HG02970 (cell line): ENCODE measurements around the gene NNT.

Source experiments
- ATAC-seq: cut with Tn5 transposase; IDR thresholded peaks from one replicate; pipeline ENCODE4 v1.9.1; 2021; ENCODE audit warnings: mild to moderate bottlenecking, moderate library complexity, moderate number of reproducible peaks; ENCODE audit not compliant: unreplicated experiment, low FRiP score

Gene NNT

GRCh38 chr5:43620944-43621505 is 18.0 kb downstream of the NNT start:
- no peak for ATAC-seq

GRCh38 chr5:43622074-43622473 is 19.1 kb downstream of the NNT start:
- ATAC-seq, result no peak

- ATAC-seq, result no peak
These were observed 20.2 kb downstream of the NNT start for GRCh38 chr5:43623048-43623680.

- ATAC-seq, result no peak
These were observed 24.0 kb downstream of the NNT start for GRCh38 chr5:43627028-43627427.

DNA sequence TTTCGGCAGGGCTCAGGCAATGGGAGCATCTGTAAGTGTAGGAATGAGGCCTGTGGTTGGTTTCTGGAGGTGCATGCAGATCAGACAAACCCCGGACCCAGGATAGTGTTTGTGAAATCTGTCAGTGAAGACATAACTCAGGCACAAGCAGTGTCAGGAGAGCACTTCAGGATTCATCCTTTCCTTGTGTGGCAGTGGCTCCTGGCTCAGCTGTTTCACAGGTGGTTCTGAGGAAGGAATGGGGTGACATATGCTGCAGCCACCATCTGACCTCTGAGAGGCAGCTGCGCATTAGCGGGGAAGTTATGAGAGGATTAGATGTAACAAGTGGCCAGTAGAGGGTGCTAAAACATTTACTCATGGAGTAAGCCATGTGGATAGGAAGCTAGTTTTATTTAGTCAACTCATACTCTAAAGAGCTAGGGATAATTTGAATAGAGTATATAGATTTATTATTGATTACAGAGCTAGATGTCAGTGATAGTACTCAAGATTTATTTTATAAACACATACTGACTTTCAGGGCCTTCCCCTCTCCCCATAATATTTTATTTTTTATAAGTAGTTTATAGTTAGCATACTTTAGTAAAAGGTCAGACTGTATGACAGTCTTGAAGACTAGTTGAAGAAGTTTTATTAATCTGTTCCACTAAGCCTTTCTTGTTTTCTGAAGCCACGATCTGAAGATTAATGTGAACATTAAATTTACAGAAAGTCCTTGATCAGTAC is 28.4 kb downstream of the NNT start:
- peak; percentile 69 for ATAC-seq

DNA sequence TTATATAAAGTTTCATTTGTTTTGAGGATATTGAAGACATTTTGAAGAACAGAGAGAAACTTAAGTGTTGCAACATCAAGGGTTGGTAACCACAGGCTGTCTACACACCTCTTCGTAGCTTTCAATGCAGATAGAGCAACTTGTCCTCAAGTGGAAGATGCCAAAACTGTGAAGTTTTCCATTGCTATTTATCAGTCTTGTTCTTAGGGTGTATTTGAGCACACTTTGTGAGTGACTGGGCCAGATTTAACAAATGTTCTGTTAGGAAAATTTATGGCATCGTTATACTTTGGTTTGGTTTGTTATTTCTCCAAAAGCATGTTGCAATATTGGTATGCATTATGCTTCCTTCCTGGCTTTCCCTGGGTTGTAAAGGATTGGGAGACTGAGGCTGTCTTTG is 31.6 kb downstream of the NNT start:
- no peak for ATAC-seq

- no peak for ATAC-seq
These were observed 32.4 kb downstream of the NNT start for GRCh38 chr5:43635374-43635773.

DNA sequence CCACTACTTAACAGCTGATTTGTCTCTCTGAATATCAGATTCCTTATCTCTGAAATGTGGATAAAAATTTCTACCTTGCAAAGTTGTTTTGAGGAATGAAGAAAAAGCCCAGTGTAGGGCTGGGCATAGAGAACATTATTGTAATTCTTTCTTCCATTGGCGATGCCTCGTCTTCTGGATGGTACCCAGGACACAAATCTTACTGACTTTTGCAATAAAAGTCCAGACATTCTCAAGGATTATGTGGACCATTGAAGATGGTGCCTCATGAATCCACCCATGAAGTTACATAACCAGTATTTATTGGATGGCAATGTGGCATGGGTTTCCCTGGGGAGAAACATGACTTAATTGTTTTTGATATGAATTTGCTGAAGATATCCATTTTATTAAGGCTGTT is 33.1 kb downstream of the NNT start:
- ATAC-seq, result no peak

- ATAC-seq, result no peak
These were observed 34.4 kb downstream of the NNT start for GRCh38 chr5:43637416-43637815.

DNA sequence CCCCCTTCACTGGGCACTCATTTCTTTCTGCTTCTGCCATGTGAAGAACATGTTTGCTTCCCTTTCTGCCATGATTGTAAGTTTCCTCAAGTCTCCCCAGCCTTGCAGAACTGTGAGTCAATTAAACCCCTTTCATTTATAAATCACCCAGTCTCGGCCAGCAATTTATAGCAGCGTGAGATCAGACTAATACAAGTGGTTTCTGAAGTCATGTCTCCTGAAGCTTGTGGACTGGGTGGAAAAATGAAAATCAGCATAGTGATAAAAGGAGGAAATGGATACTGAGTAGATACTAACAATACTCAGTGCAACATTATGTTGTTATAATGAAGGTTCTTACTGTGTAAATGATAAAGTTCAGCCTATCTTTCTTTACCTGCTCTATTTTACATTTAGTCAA is 35.1 kb downstream of the NNT start:
- ATAC-seq, result no peak

GRCh38 chr5:43638546-43638945 is 35.6 kb downstream of the NNT start:
- ATAC-seq, result no peak

DNA sequence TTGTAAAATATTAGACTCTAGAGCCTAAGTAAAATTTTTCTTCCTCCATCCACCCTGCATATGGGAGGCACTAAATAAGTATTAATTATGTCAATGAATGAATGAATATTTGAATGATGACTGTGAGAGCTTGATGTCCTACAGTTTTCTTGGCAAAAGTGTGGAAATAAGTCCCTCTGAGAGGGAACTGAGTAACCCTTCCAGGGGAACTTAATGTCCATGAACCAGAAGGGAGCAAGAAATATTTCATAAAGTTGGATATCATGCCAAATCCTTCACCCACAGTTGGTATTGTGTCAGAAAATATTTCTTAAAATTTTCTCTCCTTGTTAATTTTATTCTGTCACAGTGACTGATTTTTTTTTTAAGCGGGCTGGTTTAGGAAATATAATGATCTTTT is 36.6 kb downstream of the NNT start:
- no peak for ATAC-seq

- no peak for ATAC-seq
These were observed 39.4 kb downstream of the NNT start for GRCh38 chr5:43642428-43642827.

DNA sequence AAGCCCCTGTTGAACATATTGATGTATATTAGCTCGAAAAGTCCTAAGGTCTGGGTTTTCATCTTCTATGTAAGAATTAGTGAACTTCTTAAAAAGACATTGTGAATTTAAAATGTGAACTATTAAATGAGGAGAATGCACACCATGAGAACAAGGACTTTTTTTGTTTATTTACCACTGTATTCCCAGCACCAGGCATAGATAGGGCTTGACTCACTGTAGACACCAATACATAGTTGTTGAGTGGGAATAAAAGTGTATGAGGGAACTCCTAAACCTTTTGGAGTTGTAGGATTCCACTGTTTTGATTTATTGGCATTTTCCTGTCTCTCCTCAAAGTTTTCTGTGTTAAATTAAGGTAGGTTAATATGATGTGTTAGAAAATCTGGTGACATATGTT is 40.3 kb downstream of the NNT start:
- no peak for ATAC-seq

DNA sequence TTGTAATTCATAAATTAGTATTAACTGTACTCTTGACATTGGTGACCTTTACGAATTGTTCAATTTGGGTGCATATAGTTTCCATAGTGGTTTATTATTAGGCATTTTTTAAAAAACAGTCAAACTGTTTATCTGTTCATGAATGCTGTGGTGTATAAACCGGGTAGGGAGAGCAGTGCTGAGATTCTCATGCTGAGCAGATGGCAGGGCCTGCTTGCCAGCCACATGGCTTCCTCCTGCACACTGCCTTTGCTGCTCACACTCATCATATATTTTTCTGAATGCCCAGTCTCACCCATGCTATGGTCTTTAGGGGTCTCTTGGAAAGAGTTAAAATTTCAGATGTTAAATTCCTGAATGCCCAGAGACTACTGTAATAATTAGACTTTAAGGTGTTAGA is 40.8 kb downstream of the NNT start:
- no peak for ATAC-seq

- no peak for ATAC-seq
These were observed 44.0 kb downstream of the NNT start for GRCh38 chr5:43646992-43647391.

DNA sequence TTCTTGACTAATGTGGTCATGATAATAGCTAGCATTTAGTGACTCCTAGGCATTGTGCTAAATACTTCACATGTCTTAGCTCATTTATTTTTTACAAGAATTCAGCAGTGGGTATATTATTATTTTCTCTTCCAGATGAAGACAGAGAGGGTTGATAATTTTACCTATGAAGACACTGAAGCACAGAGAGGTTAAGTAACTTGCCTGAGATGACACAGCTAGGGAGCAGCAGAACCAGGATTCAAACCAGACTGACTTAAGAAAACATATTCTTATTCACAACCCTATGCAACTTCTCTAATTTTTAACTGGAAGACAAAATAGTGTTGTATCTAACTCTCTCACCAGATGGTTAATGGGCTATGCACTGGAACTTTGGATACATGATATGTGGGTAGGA is 44.8 kb downstream of the NNT start:
- ATAC-seq, result no peak

DNA sequence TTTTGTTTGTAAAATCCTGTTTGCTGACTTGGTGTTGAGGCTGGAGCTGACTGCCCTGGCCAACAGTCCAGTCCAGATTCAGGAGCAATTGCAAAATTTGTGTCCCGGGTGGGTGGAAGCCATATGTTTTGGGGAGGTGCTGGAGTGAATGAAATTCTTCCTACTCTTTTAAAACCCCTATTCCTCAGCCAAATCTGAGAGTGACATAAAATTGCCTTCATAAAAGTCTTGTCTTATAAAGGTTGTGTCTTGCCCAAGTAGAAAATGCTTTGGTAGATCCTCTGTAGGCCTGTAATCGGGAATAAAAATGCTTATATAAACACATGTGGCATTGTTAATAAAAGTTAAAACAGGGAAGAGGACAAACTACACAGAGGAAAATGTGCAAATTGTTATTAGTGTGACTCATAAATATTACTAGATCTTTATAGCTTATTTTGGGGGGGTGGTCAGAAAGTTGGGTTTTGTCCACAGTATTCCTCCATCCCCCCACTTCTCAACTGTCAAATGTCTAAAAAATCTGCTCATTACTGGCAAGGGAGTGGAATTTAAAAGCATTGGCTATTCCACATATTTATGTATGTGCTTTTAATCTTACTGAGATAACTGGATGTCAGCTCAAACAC is 45.6 kb downstream of the NNT start:
- no peak for ATAC-seq

DNA sequence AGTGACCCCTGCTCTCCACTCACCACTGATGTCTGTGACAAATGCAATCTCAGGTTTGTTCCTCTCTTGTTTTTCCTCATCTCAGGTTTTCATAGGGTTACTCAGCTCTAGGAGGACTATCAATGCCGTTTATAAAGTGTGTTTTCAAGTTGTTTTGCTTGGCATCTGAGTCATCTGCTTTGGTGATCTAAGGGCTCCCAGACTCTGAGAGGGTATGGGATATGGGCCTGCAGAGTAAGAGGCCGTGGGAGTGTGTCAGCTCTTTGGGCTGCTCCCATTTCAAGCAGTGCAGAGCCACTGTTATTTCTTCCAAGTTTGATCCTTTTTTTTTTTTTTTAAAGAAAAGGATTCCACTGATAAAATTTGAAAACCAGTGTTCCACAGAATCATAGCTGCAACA is 46.3 kb downstream of the NNT start:
- ATAC-seq, result no peak

GRCh38 chr5:43652537-43653302 is 49.7 kb downstream of the NNT start:
- no peak for ATAC-seq

GRCh38 chr5:43658509-43658908 is 55.5 kb downstream of the NNT start:
- no peak for ATAC-seq
